Neuronal stem cell (in vitro differentiated cells): ENCODE data around the gene PHF1.

ENCODE experiments used
- DNase-seq: peaks from one replicate; pipeline ENCODE4 v3.0.0-alpha.2; 2013; ENCODE audit warnings: low spot score
- H2AFZ ChIP-seq: one replicate; pipeline ENCODE4 v1.6.1; 2013; ENCODE audit warnings: mild to moderate bottlenecking, low read length, inconsistent platforms
- H2AK5ac ChIP-seq: 2 replicates; pipeline ENCODE4 v1.6.1; 2013; ENCODE audit warnings: low read depth, mild to moderate bottlenecking, inconsistent platforms, low read length, moderate library complexity, mixed read lengths
- H2BK120ac ChIP-seq: 2 replicates; pipeline ENCODE4 v1.6.1; 2013; ENCODE audit warnings: low read depth, mild to moderate bottlenecking, inconsistent platforms, low read length, moderate library complexity, mixed read lengths
- H2BK12ac ChIP-seq: one replicate; pipeline ENCODE4 v1.6.1; 2013; ENCODE audit warnings: low read length, inconsistent platforms
- H2BK15ac ChIP-seq: 2 replicates; pipeline ENCODE4 v1.6.1; 2013; ENCODE audit warnings: mild to moderate bottlenecking, low read length, inconsistent platforms, mixed read lengths
- H2BK5ac ChIP-seq: one replicate; pipeline ENCODE4 v1.6.1; 2013; ENCODE audit warnings: inconsistent platforms, mild to moderate bottlenecking, low read length, moderate library complexity
- H3K14ac ChIP-seq: one replicate; pipeline ENCODE4 v1.6.1; 2013; ENCODE audit warnings: low read length, inconsistent platforms
- H3K18ac ChIP-seq: 2 replicates; pipeline ENCODE4 v1.6.1; 2013; ENCODE audit warnings: low read length, inconsistent platforms
- H3K23ac ChIP-seq: 2 replicates; pipeline ENCODE4 v1.6.1; 2013; ENCODE audit warnings: low read depth, mild to moderate bottlenecking, mixed read lengths, low read length, inconsistent platforms; ENCODE audit not compliant: poor library complexity
- H3K27ac ChIP-seq: replicated peaks from 3 replicates; pipeline ENCODE4 v1.5.1; 2013; ENCODE audit warnings: low read length, inconsistent platforms
- H3K27me3 ChIP-seq, 3 experiments: 2 replicates each; pipeline ENCODE4 v1.6.1; 2013; ENCODE audit warnings: low read length in 3 of 3, mild to moderate bottlenecking in 2 of 3, inconsistent platforms in 1 of 3, low read depth in 1 of 3, mixed read lengths in 1 of 3, moderate library complexity in 1 of 3; ENCODE audit not compliant: control insufficient read depth in 3 of 3, insufficient read depth in 3 of 3
- H3K36me3 ChIP-seq, 2 donors: replicated peaks in 1 of 2; 2 replicates each; pipeline ENCODE4 v1.6.1; 2013; ENCODE audit warnings: low read length in 2 of 2; ENCODE audit not compliant: control insufficient read depth in 2 of 2, insufficient read depth in 2 of 2
- H3K4ac ChIP-seq: 2 replicates; pipeline ENCODE4 v1.6.1; 2013; ENCODE audit warnings: inconsistent platforms, mild to moderate bottlenecking, low read length, moderate library complexity
- H3K4me1 ChIP-seq, 2 donors: 1 replicate in 1 of 2; 2 replicates in 1 of 2; pipeline ENCODE4 v1.6.1; 2013; ENCODE audit warnings: low read length in 2 of 2, low read depth in 1 of 2; ENCODE audit not compliant: control insufficient read depth in 2 of 2, insufficient read depth in 1 of 2
- H3K4me2 ChIP-seq: one replicate; pipeline ENCODE4 v1.6.1; 2013; ENCODE audit warnings: mild to moderate bottlenecking, low read length, inconsistent platforms; ENCODE audit not compliant: insufficient read depth, poor library complexity, severe bottlenecking
- H3K4me3 ChIP-seq, 2 donors: 2 replicates each; pipeline ENCODE4 v1.5.1; 2013; ENCODE audit warnings: low read length in 2 of 2, mild to moderate bottlenecking in 2 of 2, inconsistent platforms in 1 of 2, moderate library complexity in 1 of 2
- H3K79me1 ChIP-seq: one replicate; pipeline ENCODE4 v1.6.1; 2013; ENCODE audit warnings: low read depth, mild to moderate bottlenecking, inconsistent platforms, low read length, moderate library complexity
- H3K9ac ChIP-seq: one replicate; pipeline ENCODE4 v1.6.1; 2013; ENCODE audit warnings: mild to moderate bottlenecking, low read depth, low read length, inconsistent platforms; ENCODE audit not compliant: poor library complexity
- H3K9me3 ChIP-seq, 2 donors: replicated peaks in 1 of 2; 2 replicates each; pipeline versions ENCODE3 to v1.6.1; 2013; ENCODE audit warnings: low read length in 2 of 2, mild to moderate bottlenecking in 2 of 2, inconsistent platforms in 1 of 2, low read depth in 1 of 2, mixed read lengths in 1 of 2, moderate library complexity in 1 of 2; ENCODE audit not compliant: control insufficient read depth in 2 of 2, insufficient read depth in 1 of 2
- H4K8ac ChIP-seq: one replicate; pipeline ENCODE4 v1.6.1; 2013; ENCODE audit warnings: low read depth, mild to moderate bottlenecking, inconsistent platforms, low read length, moderate library complexity
- H4K91ac ChIP-seq: one replicate; pipeline ENCODE4 v1.6.1; 2013; ENCODE audit warnings: low read length, low read depth, mild to moderate bottlenecking, inconsistent platforms; ENCODE audit not compliant: poor library complexity
- WGBS, 2 donors: extraction: QIAGEN DNeasy Blood & Tissue Kit; methylation state at CpG; one replicate each; pipeline ENCODE4 v1.1.7; 2013; ENCODE audit warnings: missing lambda C conversion rate in 2 of 2, mixed read lengths in 1 of 2; ENCODE audit not compliant: insufficient read length in 2 of 2, insufficient replicate concordance in 1 of 2; ENCODE audit errors: extremely low coverage in 2 of 2; 5-methylcytosine and 5-hydroxymethylcytosine counted together

PHF1 gene

DNA sequence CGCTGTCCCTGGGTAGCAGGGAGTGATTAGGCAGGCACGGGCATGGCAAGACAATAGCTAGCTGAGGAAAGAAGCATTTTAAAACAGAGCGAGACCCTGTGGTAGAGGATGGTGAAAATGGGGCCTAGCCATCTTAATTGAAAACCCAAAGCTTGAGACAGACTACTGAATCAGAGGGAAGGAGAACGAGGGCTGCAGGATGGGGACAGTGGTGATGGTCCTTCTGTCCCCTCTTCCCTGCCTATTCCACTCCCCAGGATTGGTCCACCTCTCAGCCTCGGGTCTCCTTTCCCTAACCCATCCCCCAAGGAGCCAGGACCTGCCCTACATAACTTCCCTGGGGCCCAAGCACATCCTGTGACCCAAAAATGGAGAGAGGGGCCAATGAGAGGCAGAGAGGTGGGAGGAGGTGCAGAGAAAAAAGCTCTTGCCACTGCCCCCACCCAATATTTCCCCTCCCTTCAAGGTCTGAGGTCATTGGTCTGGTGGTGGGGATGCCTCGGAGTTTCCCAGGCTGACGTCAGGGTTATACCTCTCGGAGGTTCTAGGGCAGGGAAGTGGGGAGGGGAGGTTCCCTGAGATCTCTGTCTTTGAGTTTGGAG, 8.0 kb downstream of the PHF1 start:
- no peak overlapping the region for H3K23ac ChIP-seq
- peaks cover 24 to 29% of the 10 kb centered on the region in 2 donors for H3K4me1 ChIP-seq
- H3K4me2 ChIP-seq: peak overlapping the region; percentile 86
- peak overlapping the region; percentile 16 for H2AK5ac ChIP-seq
- no peak overlapping the region for H3K9ac ChIP-seq
- WGBS, 2 donors: no CpG with 5 or more reads among the region's 8 CpGs
- peak overlapping the region; percentile 3 for H2BK120ac ChIP-seq
- peak overlapping the region; percentile 11 for H2BK12ac ChIP-seq
- H2BK15ac ChIP-seq: peak overlapping the region; percentile 8
- H3K27ac ChIP-seq: peak overlapping the region; percentile 97
- H3K79me1 ChIP-seq: peaks cover 3% of the 10 kb centered on the region
- no peak overlapping the region for H3K4ac ChIP-seq
- no peak overlapping the region for H2BK5ac ChIP-seq
- peaks cover 29 to 53% of the 10 kb centered on the region in 2 donors for H3K36me3 ChIP-seq
- H3K27me3 ChIP-seq: no peaks in the 10 kb centered on the region
- no peak overlapping the region for H4K91ac ChIP-seq
- no peak overlapping the region for H4K8ac ChIP-seq
- H3K9me3 ChIP-seq: no peaks in the 10 kb centered on the region
- peak overlapping the region; percentile 78 for H3K18ac ChIP-seq
- peak overlapping the region; percentile 91 for H2AFZ ChIP-seq
- H3K4me3 ChIP-seq: peak overlapping the region; percentile 70 to 80
- H3K14ac ChIP-seq: no peak overlapping the region
- DNase-seq: no peak

DNA sequence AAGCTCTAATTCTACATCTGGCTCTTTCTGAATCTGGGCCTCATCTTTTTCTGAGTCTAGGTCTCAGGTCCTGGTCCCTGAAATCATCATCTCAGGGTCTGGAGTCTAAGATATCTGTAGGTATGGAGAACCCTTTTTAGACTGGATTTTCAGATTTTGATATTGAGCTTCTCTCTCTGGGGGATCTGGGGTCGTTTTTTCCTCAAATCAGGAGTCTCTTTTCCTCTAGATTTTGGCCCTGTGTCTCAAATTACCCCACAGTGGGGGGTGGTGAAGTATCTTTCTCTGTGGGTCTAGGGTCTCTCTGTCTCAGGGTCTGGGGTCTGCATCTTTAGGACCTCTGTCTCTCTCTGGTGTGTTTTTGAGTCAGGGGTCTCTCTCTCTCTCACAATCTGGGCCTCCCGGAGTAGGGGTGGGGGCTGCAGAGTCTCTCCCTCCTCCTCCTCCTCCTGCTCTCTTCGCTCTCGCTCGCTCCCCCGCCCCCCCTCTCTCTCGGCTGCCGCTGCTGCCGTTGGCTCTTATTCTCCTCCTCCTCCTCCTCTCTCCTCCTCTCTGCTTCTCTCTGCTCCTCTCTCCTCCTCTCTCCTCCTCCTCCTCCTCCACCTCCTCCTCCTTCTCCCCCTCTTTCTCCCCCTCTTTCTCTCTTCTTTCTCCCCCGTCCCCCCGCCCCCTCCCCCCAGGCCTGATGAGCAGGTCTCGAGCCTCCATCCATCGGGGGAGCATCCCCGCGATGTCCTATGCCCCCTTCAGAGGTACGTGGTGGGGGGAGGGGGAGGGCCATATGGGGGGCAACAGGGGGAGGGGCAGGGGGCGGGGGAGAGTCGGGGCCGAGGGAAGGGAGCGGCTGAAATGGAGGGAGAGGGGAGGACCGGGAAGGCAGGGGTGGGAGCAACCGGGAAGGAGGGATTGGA, 9.0 kb downstream of the PHF1 start, which contains the start of gene SYNGAP1:
SYNGAP1 (plus strand) TSS at position 486 of the 911 bp plus-strand sequence; CDS start at position 686, 200 bp downstream.
- H2AK5ac ChIP-seq: peak within 1 kb of the TSS; percentile 16
- no peak within 1 kb of the TSS for H3K23ac ChIP-seq
- peak within 1 kb of the TSS; percentile 3 for H2BK120ac ChIP-seq
- no peaks in the 10 kb centered on the region for H3K27me3 ChIP-seq
- no peak within 1 kb of the TSS for H3K4ac ChIP-seq
- peak within 1 kb of the TSS; percentile 11 for H2BK12ac ChIP-seq
- H3K18ac ChIP-seq: peak within 1 kb of the TSS; percentile 78
- H2AFZ ChIP-seq: peak within 1 kb of the TSS; percentile 62
- peak within 1 kb of the TSS; percentile 80 to 81 for H3K4me3 ChIP-seq
- no peak within 1 kb of the TSS for H2BK5ac ChIP-seq
- peak within 1 kb of the TSS; percentile 97 for H3K27ac ChIP-seq
- peaks cover 29 to 37% of the 10 kb centered on the region in 2 donors for H3K4me1 ChIP-seq
- no peak within 1 kb of the TSS for H4K91ac ChIP-seq
- peak within 1 kb of the TSS; percentile 86 for H3K4me2 ChIP-seq
- DNase-seq: no peak
- H3K9me3 ChIP-seq: no peaks in the 10 kb centered on the region
- H4K8ac ChIP-seq: no peak within 1 kb of the TSS
- H3K9ac ChIP-seq: peak within 1 kb of the TSS; percentile 36
- WGBS, 2 donors: no CpG with 5 or more reads among the region's 22 CpGs
- peak within 1 kb of the TSS; percentile 8 for H2BK15ac ChIP-seq
- H3K14ac ChIP-seq: no peak within 1 kb of the TSS
- peaks cover 3% of the 10 kb centered on the region for H3K79me1 ChIP-seq
- peaks cover 29 to 53% of the 10 kb centered on the region in 2 donors for H3K36me3 ChIP-seq

DNA sequence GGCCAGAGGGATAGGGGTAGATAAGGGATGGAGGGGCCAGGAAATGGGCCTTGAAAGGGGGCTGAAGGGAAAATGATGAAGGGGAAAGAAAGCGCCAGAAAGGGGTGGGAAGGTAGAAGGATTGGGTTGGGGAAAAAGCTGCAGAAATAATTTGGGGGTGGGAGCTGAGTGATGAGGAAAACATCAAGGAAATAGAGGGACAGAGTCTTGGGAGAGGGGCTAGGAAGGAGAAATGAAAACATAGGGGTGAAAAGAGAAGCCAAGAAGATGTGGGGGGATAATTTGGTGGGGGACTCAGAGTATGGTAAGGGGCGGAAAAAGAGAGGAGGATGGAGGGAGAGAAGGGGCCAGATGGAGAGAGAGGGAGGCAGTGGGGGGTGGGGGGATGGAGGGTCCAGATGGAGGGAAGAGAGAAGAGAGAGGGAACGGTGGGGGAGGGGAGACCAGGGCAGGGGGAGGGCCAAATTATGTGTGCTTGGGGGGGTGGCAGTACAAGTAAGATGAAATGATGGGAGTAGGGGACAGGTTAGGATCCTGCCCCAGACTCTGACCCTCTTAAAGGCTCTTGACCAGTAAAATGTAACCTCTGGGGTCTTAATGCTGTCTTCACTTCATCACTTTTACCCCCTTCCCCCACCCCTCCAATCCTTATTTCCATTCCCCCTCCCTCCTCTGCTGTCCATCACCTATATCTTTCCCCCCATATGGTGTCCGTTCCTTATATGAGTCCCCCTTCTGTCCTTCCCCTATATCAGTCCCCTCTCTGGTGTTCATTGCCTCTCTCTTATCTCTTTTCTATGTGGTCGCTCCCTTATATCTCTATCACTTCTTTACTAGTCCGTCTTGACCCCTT, 9.9 kb downstream of the PHF1 start:
- no peak overlapping the region for H2AK5ac ChIP-seq
- DNase-seq: no peak
- no peak overlapping the region for H2AFZ ChIP-seq
- no peaks in the 10 kb centered on the region for H3K9me3 ChIP-seq
- H3K79me1 ChIP-seq: peaks cover 3% of the 10 kb centered on the region
- no peak overlapping the region for H2BK120ac ChIP-seq
- H3K18ac ChIP-seq: peak overlapping the region; percentile 55
- peak overlapping the region; percentile 69 for H3K27ac ChIP-seq
- no peaks in the 10 kb centered on the region for H3K27me3 ChIP-seq
- H4K8ac ChIP-seq: no peak overlapping the region
- H2BK12ac ChIP-seq: no peak overlapping the region
- peak overlapping the region; percentile 36 for H3K9ac ChIP-seq
- whole genome bisulfite sequencing, 2 donors: no CpG with 5 or more reads among the region's 6 CpGs
- H3K4me2 ChIP-seq: peak overlapping the region; percentile 63
- no peak overlapping the region for H4K91ac ChIP-seq
- H3K36me3 ChIP-seq: peaks cover 23 to 44% of the 10 kb centered on the region in 2 donors
- no peak overlapping the region for H2BK15ac ChIP-seq
- H3K23ac ChIP-seq: no peak overlapping the region
- no peak overlapping the region for H2BK5ac ChIP-seq
- H3K4me1 ChIP-seq: peaks cover 30 to 40% of the 10 kb centered on the region in 2 donors
- H3K4ac ChIP-seq: no peak overlapping the region
- H3K14ac ChIP-seq: no peak overlapping the region
- peak overlapping the region; percentile 80 to 81 for H3K4me3 ChIP-seq
